SU-DHL-6 (cell line): ENCODE results near the gene CDH16.

Source experiments
- EZH2phosphoT487 ChIP-seq: fragments of 200-600 bp; sonication (generic), shearing (Covaris generic); conservative IDR thresholded peaks from 2 replicates; pipeline ENCODE4 v1.6.1; 2018; ENCODE audit warnings: mild to moderate bottlenecking, antibody characterized with exemption, low read length, moderate library complexity, mixed read lengths
- TF ChIP-seq, protein P1 (sequence below): fragments of 200-600 bp; sonication (generic); IDR thresholded peaks from one replicate; pipeline ENCODE4 v1.5.1; 2017; ENCODE audit warnings: antibody characterized with exemption, mild to moderate bottlenecking, low read length, moderate library complexity; ENCODE audit not compliant: insufficient read depth, poor library complexity, severe bottlenecking

DNA sequence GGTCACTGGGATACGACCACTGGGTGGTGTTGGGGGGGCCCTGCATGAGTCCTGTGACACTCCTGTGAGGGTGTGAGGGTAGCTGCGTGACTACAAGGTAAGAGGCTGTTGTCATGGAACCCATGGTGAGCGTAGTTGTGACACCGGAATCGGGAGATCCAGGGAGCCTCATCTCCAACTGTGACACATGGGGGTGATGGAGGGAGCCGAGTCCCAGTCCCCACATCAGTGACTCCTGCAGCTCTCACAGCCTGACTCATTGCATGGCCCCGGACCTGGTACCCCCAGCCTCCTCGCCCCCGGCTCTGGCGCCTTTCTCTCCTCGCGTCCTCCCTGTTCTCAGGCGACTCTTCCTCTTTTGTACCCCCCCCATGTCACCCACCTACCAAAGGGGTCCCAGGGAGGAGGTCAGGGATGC is 14.2 kb downstream of the CDH16 start:
- TF ChIP-seq, protein P1, sequence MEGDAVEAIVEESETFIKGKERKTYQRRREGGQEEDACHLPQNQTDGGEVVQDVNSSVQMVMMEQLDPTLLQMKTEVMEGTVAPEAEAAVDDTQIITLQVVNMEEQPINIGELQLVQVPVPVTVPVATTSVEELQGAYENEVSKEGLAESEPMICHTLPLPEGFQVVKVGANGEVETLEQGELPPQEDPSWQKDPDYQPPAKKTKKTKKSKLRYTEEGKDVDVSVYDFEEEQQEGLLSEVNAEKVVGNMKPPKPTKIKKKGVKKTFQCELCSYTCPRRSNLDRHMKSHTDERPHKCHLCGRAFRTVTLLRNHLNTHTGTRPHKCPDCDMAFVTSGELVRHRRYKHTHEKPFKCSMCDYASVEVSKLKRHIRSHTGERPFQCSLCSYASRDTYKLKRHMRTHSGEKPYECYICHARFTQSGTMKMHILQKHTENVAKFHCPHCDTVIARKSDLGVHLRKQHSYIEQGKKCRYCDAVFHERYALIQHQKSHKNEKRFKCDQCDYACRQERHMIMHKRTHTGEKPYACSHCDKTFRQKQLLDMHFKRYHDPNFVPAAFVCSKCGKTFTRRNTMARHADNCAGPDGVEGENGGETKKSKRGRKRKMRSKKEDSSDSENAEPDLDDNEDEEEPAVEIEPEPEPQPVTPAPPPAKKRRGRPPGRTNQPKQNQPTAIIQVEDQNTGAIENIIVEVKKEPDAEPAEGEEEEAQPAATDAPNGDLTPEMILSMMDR = no peak
- TF ChIP-seq EZH2phosphoT487 = no peak
